PFSK-1 (cell line): Measurements from ENCODE around the gene SFMBT2.

Experiments
- FOXP2 ChIP-seq: optimal IDR thresholded peaks from 2 replicates; pipeline ENCODE3; 2011; ENCODE audit warnings: borderline replicate concordance, control low read depth, inconsistent platforms; ENCODE audit not compliant: insufficient read depth; ENCODE audit errors: extremely low read length, extremely low read depth
- POLR2AphosphoS5 ChIP-seq: IDR thresholded peaks from 2 replicates; pipeline ENCODE4 v1.6.1; 2012; ENCODE audit warnings: low read depth, mild to moderate bottlenecking, control low read depth, low read length, moderate library complexity
- REST ChIP-seq, 2 experiments: IDR thresholded peaks; 2 replicates each; pipeline versions ENCODE4 v1.6.1 to v1.8.0; 2011 to 2012; ENCODE audit warnings: low read depth in 2 of 2, low read length in 2 of 2, control low read depth in 1 of 2, inconsistent platforms in 1 of 2, mild to moderate bottlenecking in 1 of 2, moderate library complexity in 1 of 2; ENCODE audit not compliant: insufficient read depth in 1 of 2
- SIN3A ChIP-seq: IDR thresholded peaks from 2 replicates; pipeline ENCODE4 v1.6.1; 2012; ENCODE audit warnings: mild to moderate bottlenecking, low read length, moderate library complexity, borderline replicate concordance; ENCODE audit not compliant: insufficient read depth

- no peak for TF ChIP-seq POLR2AphosphoS5
- no peak for TF ChIP-seq REST (IDR thresholded peaks at IDR 0.05; ENCODE audit: insufficient read depth in 1 of 2, low read depth in 2 of 2, low read length in 2 of 2)
- TF ChIP-seq FOXP2 = no peak
- no peak for TF ChIP-seq SIN3A
Measured at GRCh38 chr10:7314170-7314569, 96.7 kb downstream of the SFMBT2 start.
